ENCODE results near the gene CNTNAP2. TPM values are rescaled to one million over a fixed set of nuclear protein-coding genes. Genes with fewer than 3 reads are reported as not detected.

The CNTNAP2 gene
- total RNA-seq, 1 experiment from 2014 or later: 0.03 TPM

- DNase-seq (ENCODE audit: low spot score): no peak
Measured at GRCh38 chr7:147636553-147636952, 1520.0 kb downstream of the CNTNAP2 start.

DNA sequence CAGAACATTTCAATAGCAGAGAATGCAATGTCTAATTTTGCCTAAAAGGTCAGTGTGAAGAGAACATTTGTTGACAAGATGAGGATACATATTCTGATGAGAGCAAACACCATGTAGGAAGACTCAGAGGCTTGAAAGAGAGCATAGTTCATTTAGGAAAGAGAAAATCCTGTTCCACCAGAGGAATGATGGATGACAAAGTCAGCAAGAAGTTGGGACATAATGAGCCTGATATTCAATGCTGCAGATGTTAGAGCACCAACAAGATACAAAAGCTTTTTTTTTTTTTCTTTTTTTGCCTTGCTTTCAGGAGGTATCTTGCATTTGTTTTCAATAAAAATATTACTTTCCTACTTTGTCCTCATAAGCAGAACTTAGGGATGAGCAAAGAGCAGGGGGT lies 1522.0 kb downstream of the CNTNAP2 start:
- no peak for DNase-seq (ENCODE audit: low spot score)

DNA sequence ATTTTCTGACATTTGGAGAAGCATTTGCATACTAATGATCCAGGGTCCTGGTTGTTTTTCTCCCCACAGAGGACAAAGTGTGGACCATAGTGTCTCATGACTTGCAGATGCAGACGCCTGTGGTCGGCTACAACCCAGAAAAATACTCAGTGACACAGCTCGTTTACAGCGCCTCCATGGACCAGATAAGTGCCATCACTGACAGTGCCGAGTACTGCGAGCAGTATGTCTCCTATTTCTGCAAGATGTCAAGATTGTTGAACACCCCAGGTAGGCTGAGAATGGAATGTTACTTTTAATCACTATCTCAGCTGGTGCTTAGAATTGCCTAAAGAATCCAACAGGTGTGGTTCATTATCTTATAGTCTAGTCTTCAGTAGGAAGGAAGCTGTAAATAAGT lies 1522.4 kb downstream of the CNTNAP2 start:
- DNase-seq (ENCODE audit: low spot score): no peak

DNA sequence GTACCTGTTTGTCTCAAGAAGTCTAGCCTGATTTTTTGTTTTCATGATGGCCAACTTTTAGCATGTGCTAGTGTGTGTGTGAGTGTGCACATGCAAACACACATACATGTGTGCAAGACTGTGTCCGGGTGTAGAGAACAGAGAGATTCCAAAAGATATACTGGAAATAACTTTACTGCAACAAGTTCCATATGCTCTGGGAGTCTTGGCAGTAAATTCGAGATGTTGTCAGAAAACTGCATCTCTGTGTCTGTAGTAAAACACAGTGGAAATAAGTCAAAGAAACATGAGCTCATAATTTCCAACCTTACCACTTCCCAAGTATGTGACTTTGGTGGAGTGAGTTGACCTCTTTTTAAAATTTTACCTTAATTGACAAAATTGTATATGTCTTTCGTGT lies 1523.2 kb downstream of the CNTNAP2 start:
- DNase-seq (ENCODE audit: low spot score): no peak

GRCh38 chr7:147640821-147641220 lies 1524.2 kb downstream of the CNTNAP2 start:
- DNase-seq (ENCODE audit: low spot score): no peak

DNA sequence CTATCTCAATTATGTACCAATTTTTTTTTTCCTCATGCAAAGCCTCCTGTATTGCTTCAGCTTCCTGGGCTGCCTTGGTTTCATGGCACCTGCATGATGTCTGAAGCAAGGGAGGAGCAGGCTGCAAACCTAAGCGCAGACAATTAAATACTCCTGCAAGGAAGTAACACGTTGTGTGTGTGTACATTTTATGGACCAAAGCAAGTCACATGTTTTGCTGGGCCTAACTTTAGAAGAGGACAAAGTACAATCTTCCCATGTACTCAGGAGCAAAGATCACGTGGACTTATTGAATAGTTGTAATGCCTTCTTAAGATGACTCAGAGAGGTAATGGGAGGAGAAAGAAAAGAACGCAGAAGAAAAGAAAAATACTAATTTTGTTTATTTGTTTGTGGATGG lies 1530.0 kb downstream of the CNTNAP2 start:
- peak; percentile 74 for DNase-seq (ENCODE audit: low spot score)

GRCh38 chr7:147650991-147651390 lies 1534.4 kb downstream of the CNTNAP2 start:
- DNase-seq (ENCODE audit: low spot score): no peak

DNA sequence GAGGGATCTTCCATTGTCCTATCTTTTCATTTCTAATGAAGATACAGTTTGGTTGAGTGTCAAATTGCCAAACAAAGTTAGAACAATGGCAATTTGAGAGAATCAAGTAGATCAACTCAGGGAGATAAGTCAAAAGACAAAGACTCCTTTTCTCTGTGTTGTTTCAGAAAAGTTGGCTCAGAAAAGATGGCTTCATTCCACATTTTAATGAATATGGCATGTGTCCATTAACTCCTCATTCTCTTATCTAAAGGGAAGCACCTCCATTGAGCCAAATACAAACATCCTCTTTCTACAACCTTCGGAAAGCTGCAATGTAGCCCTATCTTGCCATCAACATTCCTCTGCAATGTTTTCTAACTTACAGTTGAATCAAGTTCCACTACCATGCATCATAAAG lies 1535.0 kb downstream of the CNTNAP2 start:
- DNase-seq (ENCODE audit: low spot score): no peak

- DNase-seq (ENCODE audit: low spot score): no peak
Measured at GRCh38 chr7:147653456-147653855, 1536.9 kb downstream of the CNTNAP2 start.

DNA sequence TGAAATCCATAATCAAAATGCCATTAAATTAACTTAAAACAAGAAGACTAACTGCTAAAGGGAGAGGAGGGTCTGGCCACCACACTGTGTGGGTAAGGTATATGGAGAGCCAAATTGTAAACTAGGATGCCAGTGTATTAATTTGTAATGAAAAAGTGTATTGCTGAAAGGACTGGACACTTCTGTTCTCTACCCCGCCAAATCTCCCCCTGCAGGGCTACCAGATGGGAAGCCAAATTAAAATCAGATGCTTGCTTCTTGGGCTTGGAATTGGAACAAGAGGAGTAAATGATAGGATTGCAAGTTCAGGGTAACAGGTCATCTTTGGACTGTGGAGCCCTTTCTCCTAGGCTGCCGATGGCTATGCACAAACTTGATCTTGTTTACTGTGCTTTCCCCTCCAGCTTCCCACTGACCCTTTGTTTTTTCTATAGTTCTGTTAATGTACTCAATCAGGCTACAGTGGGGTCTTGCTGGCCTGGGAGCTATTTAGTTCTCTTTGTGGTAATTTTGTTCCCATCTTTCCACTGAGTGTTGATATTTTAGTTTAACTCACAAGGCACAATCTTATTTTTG lies 1541.9 kb downstream of the CNTNAP2 start:
- no peak for DNase-seq (ENCODE audit: low spot score)

DNA sequence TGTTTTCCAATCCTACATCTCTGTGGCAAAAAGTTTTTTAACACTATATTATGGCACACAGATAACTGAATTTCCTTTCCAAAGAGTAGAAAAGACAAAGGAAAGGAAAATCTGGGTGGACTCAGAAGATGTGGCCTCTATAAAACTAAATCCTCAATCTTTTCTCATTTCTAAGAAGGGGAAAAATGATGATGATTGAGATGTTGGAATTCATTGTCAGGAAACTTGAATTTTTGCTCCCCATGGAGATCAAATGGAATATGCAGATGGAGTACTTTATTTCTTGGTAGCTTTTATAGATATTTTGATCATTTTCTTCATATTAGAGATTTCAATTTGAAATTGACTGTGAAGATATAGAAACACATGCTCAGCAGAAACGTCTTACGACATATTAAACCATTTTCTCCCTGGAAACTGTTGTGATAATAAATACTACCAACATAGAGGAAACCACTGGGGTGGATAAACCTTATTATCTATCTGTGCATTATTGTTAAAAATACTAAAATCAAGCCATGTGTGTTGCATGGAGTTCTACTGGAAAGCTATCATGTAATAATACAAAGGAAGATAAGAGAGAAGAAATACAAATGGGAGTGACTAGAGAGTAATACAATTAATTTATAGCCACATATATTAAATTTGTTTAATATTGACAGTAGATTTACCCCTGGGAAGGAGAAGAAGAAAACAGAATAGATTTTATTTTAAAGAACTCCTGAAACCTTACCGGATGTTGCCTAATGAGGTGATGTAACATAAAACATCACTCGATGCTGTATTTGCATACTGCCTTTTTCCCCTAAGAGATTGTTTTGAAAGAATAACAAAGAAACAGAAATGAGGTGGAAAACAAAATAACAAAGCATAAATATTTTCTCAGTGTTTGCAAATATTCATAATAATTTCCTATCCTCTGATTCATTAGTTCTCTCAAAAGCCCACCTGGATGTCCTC lies 1542.7 kb downstream of the CNTNAP2 start:
- DNase-seq (ENCODE audit: low spot score): no peak

DNA sequence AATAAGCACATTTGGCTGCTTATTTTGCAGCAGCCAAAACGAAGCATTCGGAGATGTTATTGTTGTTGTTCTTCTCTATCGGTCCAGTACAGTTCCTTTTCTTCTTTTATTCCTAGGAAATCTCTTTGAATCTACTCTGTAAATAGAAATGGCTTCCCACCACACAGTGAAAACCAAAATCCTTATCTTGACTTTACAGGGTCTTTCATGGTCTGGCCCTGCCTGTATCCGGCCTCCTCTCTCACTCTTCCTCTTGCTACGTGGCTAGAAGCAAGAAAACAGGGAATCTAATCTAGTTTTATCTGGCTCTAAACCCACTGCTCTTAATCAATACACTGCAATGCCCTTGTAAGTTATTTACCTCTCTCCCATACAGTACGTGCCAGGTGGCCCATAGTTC lies 1547.9 kb downstream of the CNTNAP2 start:
- no peak for DNase-seq (ENCODE audit: low spot score)

DNA sequence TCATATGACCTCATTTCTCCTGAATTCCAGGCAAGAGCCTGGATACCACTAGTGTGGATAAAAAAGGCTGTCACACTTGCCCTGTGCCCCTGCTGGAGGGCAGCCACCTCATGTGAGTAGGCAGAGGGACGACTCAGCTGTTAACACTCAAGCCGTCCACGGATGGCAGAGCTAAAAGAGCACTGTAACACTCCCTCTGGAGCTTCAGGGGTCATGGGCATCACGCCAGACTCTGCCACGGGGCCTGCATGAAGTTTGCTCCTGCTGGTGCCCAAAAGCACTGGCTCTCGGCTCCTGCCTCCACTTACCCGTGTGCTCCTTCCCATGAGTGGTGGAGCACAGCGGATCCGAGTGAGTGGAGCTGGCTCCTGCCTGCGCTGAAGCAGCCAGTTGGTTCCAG lies 1554.2 kb downstream of the CNTNAP2 start:
- no peak for DNase-seq (ENCODE audit: low spot score)

DNA sequence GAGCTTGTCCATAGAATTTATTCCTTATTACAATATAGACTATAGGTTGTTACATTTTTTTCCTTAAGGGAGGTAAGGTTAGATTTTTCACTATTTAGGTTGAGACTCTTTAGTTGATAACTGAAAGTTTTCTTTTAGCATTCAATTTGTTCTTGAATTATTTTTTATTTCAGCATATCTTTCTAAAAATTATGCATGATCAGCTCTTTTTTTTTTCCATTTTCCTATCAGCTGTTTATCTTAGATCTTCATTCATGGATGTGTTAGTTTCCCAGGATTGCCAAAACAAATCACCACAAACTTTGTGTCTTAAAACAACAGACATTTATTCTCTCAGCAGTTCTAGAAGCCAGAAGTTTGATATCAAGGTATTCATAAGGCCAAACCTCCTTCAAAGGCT lies 1558.1 kb downstream of the CNTNAP2 start:
- DNase-seq (ENCODE audit: low spot score): no peak

GRCh38 chr7:147678943-147679342 lies 1562.3 kb downstream of the CNTNAP2 start:
- DNase-seq (ENCODE audit: low spot score): no peak

DNA sequence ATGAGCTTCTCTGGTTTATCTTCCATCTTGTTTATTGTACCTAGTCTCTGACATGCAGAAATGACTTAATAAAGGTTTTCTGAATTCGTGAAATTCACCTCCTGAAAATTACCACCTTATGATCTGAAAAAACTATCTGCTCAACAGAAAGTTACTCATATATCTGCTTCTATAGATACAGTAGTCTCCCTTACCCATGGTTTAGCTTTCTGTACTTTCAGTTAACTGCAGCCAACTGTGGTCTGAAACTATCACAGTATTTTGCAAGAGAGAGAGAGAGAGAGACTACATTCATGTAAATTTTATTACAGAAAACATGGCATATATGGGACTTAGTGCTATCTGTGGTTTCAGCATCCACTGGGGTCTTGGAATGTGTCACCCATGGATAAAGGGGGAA lies 1564.9 kb downstream of the CNTNAP2 start:
- DNase-seq (ENCODE audit: low spot score): no peak

GRCh38 chr7:147700702-147701101 lies 1584.1 kb downstream of the CNTNAP2 start:
- no peak for DNase-seq (ENCODE audit: low spot score)

- no peak for DNase-seq (ENCODE audit: low spot score)
Measured at GRCh38 chr7:147707926-147708325, 1591.3 kb downstream of the CNTNAP2 start.

GRCh38 chr7:147708871-147709270 lies 1592.3 kb downstream of the CNTNAP2 start:
- DNase-seq (ENCODE audit: low spot score): no peak

- DNase-seq (ENCODE audit: low spot score): no peak
Measured at GRCh38 chr7:147711447-147711846, 1594.8 kb downstream of the CNTNAP2 start.

DNA sequence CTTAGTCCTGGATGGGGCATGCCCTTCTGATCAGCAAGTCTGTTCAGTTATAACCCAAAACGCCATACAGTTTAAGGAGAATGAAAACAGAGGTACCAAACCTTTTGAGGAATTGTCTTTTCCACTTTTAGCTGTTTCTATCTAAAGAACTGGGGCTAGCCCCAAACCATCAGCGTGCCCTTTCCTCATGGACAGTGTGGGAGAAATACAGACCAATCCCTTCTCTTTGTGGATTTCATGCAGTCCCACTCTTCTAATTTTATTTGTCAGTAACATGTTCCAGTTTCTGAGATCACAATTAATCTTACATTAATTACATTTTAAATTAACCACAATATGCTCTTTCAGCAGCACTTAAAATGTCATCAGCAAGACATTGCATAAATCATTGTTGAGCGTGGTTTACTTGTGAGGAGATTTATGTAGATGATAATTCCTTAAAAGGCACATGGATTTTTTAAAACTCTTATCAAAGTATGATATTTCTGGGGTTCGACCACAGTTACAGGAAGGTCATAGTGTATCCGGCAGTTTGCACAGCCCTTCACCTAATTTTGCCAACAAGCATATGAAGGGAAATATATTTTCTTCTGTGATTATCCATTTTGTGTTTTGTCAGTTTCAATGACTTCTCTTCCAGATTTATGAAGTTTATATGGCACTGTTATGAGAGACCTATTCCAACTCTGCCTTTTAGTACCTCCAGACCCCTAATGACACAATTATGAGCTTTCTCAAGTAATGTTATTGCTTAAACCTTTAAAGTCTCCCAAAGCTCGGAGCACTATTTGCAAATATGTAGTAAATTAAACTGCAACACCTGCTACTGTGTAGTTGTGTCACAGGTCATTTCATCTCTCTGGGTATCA lies 1605.6 kb downstream of the CNTNAP2 start:
- DNase-seq (ENCODE audit: low spot score): no peak

GRCh38 chr7:147723536-147723935 lies 1606.9 kb downstream of the CNTNAP2 start:
- no peak for DNase-seq (ENCODE audit: low spot score)

All from HT-29 (cell line).